ENCODE results near the gene ZFX. TPM values are rescaled to one million over a fixed set of nuclear protein-coding genes. Genes with fewer than 3 reads are reported as not detected.

Gene ZFX
- total and polyA plus RNA-seq, 10 of the 15 experiments (the other 5 are each of a cell fraction or from before 2014, with no cell fraction given) = 6.8 to 40.9 (median 24.6) TPM

DNA sequence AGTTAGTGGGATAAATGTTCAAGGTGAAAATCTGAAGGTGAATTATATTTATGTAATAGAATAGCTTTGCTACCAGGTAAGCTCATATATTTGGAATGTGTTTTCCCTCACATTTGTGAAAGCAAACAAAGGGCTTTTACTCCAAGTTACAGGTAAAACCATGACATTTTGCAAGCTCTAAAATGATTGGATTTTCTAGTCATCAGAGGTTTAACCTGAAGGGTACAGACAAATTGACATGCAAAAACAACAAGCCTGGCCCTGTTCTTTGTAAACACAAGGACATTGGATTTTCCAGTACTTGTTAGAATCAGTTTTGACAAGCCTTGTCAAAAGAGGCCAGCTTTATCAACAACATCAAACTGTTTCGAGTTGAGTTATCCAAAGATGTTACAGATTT, 51.7 kb downstream of the ZFX start:
- Histone ChIP-seq H3K9me3 (replicated peaks; ENCODE audit: control insufficient read depth, insufficient read depth, low read length) (no peaks in the 10 kb centered on the region), H3K79me2 (ENCODE audit: control insufficient read depth, insufficient read depth, low read length) (peaks cover 55% of the 10 kb centered on the region), H2AFZ (ENCODE audit: control insufficient read depth, low read depth, low read length) (no peak overlapping the region), H4K20me1 (ENCODE audit: control insufficient read depth, insufficient read depth) (no peaks in the 10 kb centered on the region), H3K4me2 (ENCODE audit: control insufficient read depth, insufficient read depth) (no peak overlapping the region), H3K9ac (ENCODE audit: control insufficient read depth, insufficient read depth, low read length) (no peak overlapping the region), H3K36me3 (ENCODE audit: control insufficient read depth in 2 of 2, insufficient read depth in 2 of 2, low read length in 1 of 2) (peaks cover 15% of the 10 kb centered on the region in 2 experiments), H3K27me3 (replicated peaks in 1 of 2; ENCODE audit: control insufficient read depth in 2 of 2, insufficient read depth in 2 of 2, low read length in 1 of 2) (no peaks in the 10 kb centered on the region), H3K4me1 (ENCODE audit: control insufficient read depth, insufficient read depth, low read length) (peaks cover 2% of the 10 kb centered on the region; the same call in 1 of the 2 replicates), H3K27ac (ENCODE audit: control insufficient read depth, insufficient read depth) (no peak overlapping the region), H3K4me3 (no peak overlapping the region)
- ChIA-PET RAD21 (ENCODE audit: unreplicated experiment) (interaction anchor here (1.2 kb wide), 1 partner anchor 50 kb away, joined by 6 read pairs; no protein-coding TSS in a partner anchor), CTCF (interaction anchor here (0.7 to 2.3 kb wide), 7 partner anchors 11 to 119 kb away, joined by 3 to 7 read pairs (median 3); no protein-coding TSS in a partner anchor), SMC1A (ENCODE audit: uncharacterized antibody, unreplicated experiment) (interaction anchor here (0.9 to 1.8 kb wide), 8 partner anchors 12 to 298 kb away, joined by 3 to 7 read pairs (median 3); no protein-coding TSS in a partner anchor), POLR2A (interaction anchor here (1.2 kb wide), 1 partner anchor 119 kb away, joined by 4 read pairs; no protein-coding TSS in a partner anchor)
- FAIRE-seq = no peak
- TF ChIP-seq LARP7 (IDR thresholded peaks at IDR 0.05) = no peak
- TF ChIP-seq IKZF1 (conservative IDR thresholded peaks at IDR 0.05) = no peak
- no peak for TF ChIP-seq ZBTB33 (IDR thresholded peaks at IDR 0.05)
- TF ChIP-seq NRF1 (conservative IDR thresholded peaks at IDR 0.05; ENCODE audit: low read depth, low read length) = no peak
- TF ChIP-seq, protein P1, sequence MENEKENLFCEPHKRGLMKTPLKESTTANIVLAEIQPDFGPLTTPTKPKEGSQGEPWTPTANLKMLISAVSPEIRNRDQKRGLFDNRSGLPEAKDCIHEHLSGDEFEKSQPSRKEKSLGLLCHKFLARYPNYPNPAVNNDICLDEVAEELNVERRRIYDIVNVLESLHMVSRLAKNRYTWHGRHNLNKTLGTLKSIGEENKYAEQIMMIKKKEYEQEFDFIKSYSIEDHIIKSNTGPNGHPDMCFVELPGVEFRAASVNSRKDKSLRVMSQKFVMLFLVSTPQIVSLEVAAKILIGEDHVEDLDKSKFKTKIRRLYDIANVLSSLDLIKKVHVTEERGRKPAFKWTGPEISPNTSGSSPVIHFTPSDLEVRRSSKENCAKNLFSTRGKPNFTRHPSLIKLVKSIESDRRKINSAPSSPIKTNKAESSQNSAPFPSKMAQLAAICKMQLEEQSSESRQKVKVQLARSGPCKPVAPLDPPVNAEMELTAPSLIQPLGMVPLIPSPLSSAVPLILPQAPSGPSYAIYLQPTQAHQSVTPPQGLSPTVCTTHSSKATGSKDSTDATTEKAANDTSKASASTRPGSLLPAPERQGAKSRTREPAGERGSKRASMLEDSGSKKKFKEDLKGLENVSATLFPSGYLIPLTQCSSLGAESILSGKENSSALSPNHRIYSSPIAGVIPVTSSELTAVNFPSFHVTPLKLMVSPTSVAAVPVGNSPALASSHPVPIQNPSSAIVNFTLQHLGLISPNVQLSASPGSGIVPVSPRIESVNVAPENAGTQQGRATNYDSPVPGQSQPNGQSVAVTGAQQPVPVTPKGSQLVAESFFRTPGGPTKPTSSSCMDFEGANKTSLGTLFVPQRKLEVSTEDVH (IDR thresholded peaks at IDR 0.05; ENCODE audit: low read depth, partially characterized antibody) = no peak
- TF ChIP-seq, protein P2, sequence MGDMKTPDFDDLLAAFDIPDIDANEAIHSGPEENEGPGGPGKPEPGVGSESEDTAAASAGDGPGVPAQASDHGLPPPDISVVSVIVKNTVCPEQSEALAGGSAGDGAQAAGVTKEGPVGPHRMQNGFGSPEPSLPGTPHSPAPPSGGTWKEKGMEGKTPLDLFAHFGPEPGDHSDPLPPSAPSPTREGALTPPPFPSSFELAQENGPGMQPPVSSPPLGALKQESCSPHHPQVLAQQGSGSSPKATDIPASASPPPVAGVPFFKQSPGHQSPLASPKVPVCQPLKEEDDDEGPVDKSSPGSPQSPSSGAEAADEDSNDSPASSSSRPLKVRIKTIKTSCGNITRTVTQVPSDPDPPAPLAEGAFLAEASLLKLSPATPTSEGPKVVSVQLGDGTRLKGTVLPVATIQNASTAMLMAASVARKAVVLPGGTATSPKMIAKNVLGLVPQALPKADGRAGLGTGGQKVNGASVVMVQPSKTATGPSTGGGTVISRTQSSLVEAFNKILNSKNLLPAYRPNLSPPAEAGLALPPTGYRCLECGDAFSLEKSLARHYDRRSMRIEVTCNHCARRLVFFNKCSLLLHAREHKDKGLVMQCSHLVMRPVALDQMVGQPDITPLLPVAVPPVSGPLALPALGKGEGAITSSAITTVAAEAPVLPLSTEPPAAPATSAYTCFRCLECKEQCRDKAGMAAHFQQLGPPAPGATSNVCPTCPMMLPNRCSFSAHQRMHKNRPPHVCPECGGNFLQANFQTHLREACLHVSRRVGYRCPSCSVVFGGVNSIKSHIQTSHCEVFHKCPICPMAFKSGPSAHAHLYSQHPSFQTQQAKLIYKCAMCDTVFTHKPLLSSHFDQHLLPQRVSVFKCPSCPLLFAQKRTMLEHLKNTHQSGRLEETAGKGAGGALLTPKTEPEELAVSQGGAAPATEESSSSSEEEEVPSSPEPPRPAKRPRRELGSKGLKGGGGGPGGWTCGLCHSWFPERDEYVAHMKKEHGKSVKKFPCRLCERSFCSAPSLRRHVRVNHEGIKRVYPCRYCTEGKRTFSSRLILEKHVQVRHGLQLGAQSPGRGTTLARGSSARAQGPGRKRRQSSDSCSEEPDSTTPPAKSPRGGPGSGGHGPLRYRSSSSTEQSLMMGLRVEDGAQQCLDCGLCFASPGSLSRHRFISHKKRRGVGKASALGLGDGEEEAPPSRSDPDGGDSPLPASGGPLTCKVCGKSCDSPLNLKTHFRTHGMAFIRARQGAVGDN (IDR thresholded peaks at IDR 0.05) = no peak
- TF ChIP-seq YBX1 (IDR thresholded peaks at IDR 0.05) = no peak
- TF ChIP-seq, protein P3, sequence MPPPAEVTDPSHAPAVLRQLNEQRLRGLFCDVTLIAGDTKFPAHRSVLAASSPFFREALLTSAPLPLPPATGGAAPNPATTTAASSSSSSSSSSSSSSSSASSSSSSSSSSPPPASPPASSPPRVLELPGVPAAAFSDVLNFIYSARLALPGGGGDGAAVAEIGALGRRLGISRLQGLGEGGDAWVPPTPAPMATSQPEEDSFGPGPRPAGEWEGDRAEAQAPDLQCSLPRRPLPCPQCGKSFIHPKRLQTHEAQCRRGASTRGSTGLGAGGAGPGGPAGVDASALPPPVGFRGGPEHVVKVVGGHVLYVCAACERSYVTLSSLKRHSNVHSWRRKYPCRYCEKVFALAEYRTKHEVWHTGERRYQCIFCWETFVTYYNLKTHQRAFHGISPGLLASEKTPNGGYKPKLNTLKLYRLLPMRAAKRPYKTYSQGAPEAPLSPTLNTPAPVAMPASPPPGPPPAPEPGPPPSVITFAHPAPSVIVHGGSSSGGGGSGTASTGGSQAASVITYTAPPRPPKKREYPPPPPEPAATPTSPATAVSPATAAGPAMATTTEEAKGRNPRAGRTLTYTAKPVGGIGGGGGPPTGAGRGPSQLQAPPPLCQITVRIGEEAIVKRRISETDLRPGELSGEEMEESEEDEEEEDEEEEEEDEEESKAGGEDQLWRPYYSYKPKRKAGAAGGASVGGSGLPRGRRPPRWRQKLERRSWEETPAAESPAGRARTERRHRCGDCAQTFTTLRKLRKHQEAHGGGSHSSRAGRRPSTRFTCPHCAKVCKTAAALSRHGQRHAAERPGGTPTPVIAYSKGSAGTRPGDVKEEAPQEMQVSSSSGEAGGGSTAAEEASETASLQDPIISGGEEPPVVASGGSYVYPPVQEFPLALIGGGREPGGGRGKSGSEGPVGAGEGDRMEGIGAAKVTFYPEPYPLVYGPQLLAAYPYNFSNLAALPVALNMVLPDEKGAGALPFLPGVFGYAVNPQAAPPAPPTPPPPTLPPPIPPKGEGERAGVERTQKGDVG (CRISPR knock-in tag; IDR thresholded peaks at IDR 0.05) = no peak
- no peak for TF ChIP-seq RFX5 (IDR thresholded peaks at IDR 0.05; ENCODE audit: low read depth, low read length)
- intact Hi-C loops (cut with micrococcal nuclease; ENCODE audit: unreplicated experiment) (no loop called here), in situ Hi-C loops (cut with MboI) (no loop called here)
- DNase-seq (ENCODE audit: low read depth, low spot score) = no peak
- 100% methylated on average over 1 of the region's 1 CpG for WGBS (ENCODE audit: insufficient coverage, insufficient replicate concordance, low lambda C conversion rate, missing lambda C conversion rate)
- BruUV-seq (replicated peaks) = no TSS peak
- no peak for ATAC-seq
